GM13977 (cell line): ENCODE data around the gene COPRS.

Experiments used
- DNase-seq: peaks from one replicate; pipeline ENCODE4 v3.0.0; 2012; ENCODE audit warnings: low spot score
- CTCF ChIP-seq: IDR thresholded peaks from 2 replicates; pipeline ENCODE4 v1.5.1; 2012; ENCODE audit warnings: mild to moderate bottlenecking, control low read depth; ENCODE audit not compliant: insufficient read depth; ENCODE audit errors: extremely low read depth, missing control alignments
- in situ Hi-C: fragments of 300-500 bp; cut with MboI; formaldehyde crosslinking; loops from one replicate; pipeline ENCODE4 v1.12.0; 2022; ENCODE audit warnings: low sequenced_read_pairs, low pct_unique_long_range_greater_than_20kb, mixed read lengths, inconsistent platforms; ENCODE audit not compliant: unreplicated experiment

The COPRS gene

GRCh38 chr17:31888124-31888523 lies 29.1 kb upstream of the COPRS start:
- TF ChIP-seq CTCF, result no peak
- DNase-seq, result no peak
- in situ Hi-C loops, result no loop called here

- DNase-seq, result no peak
- in situ Hi-C loops, result no loop called here
- TF ChIP-seq CTCF, result no peak
Observed at GRCh38 chr17:31882571-31882970, 23.5 kb upstream of the COPRS start.

- no peak for TF ChIP-seq CTCF
- in situ Hi-C loops, result no loop called here
- no peak for DNase-seq
Observed at GRCh38 chr17:31880311-31880710, 21.3 kb upstream of the COPRS start.

- in situ Hi-C loops, result no loop called here
- TF ChIP-seq CTCF, result no peak
- DNase-seq, result no peak
Observed at GRCh38 chr17:31878703-31879073, 19.6 kb upstream of the COPRS start.

- no peak for TF ChIP-seq CTCF
- DNase-seq, result no peak
- in situ Hi-C loops, result no loop called here
Observed at GRCh38 chr17:31877911-31878702, 19.1 kb upstream of the COPRS start.

- DNase-seq, result no peak
- in situ Hi-C loops, result no loop called here
- no peak for TF ChIP-seq CTCF
Observed at GRCh38 chr17:31877341-31877740, 18.3 kb upstream of the COPRS start.
